Hepatic stellate cell (primary cell): ENCODE measurements around the gene ABHD1.
A peak's percentile ranks its signal among the peaks of the same experiment; 100 is the strongest.
"Not testable (repeated sequence)": the region's sequence is repeated elsewhere in the genome, so short reads cannot be mapped to it uniquely, and the experiment has no call there.

Experiments used
- DNase-seq: peaks from one replicate; pipeline ENCODE4 v3.0.0; 2011; ENCODE audit warnings: low spot score

The ABHD1 gene

DNA sequence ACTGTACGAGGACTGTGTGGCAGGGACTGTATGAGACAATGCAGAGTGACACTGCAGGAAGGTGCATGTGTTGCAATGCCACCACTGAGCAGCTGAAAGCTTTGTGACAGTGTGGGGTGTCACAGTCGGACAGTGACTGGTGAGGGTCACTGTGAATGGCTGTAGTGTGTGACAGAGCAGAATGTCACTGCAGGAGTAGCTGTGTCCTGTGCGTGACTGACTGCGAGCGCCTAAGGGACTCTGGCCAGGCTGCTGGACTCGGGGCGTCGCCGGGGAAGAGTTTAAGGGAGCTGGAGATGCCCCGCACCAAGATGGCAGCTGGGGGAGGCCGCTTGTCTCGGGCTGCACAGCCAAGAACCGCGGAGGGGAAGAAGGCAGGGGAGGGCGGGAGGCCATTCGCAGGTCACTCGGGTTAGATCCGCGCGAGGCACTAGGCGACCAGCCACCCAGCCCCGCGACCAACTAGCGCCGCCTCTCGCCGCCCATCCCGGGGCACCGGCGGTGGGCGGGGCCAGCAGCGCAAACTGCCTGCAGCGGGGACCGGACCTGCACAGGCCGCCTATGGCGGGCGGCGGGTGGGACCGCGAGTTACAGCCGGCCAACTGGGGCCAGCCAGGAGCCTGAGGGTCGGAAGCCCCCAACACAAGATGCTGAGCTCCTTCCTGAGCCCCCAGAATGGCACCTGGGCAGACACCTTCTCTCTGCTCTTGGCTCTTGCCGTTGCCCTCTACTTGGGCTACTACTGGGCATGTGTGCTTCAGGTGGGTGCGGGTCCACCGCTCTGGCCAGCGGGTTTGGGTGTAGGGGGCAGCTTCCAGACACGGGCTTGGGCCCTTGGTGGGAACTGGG, at the start of gene ABHD1:
Gene ABHD1 (plus strand): TSS at position 514 of the 849 bp plus-strand sequence. CDS start 134 bp downstream, at position 648.
- DNase-seq = peak; percentile 54

DNA sequence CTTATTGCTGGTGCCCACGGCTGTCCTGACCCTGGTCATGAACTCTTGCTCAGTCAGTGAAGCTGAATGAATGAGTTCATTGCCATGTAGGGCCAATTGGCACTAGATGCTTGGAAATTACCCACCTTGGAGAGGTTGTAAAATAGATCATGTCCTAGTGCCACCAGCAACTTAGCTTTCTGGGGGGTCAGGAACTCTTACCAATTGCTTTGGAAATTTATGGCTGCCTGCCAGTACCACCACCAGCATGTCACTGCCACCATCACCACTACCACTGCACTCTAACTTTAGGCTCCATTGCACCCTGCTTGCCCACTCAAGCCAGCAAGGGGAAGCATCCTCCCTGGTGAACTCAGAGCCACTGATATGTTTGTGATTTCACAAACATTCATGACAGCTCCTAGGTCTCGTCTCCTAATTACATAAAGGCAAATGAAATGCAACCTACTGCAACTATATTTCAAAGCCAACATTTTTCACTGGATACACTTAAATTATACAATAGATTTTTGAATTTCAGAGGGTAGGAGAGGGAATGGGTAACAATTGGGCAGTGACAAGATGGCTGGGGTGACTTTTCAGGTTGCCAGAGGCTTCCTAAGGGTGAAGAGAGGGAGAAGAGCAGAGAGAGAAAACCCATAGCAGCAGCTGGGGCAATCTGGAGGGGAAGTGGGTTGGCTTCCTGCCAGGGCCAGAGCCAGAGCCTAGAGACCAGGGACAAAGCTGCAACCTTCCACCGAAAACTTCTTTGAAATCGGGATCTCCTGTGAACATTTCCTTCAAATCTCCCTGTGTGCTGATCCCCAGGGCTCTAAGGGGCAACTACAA, 48.7 kb upstream of the ABHD1 start:
- no peak for DNase-seq

- DNase-seq = not testable (repeated sequence)
These were observed 48.1 kb upstream of the ABHD1 start for GRCh38 chr2:27075566-27075871.

- no peak for DNase-seq
These were observed 47.3 kb upstream of the ABHD1 start for GRCh38 chr2:27076323-27076722.

- no peak for DNase-seq
These were observed 46.4 kb upstream of the ABHD1 start for GRCh38 chr2:27077231-27077630.

DNA sequence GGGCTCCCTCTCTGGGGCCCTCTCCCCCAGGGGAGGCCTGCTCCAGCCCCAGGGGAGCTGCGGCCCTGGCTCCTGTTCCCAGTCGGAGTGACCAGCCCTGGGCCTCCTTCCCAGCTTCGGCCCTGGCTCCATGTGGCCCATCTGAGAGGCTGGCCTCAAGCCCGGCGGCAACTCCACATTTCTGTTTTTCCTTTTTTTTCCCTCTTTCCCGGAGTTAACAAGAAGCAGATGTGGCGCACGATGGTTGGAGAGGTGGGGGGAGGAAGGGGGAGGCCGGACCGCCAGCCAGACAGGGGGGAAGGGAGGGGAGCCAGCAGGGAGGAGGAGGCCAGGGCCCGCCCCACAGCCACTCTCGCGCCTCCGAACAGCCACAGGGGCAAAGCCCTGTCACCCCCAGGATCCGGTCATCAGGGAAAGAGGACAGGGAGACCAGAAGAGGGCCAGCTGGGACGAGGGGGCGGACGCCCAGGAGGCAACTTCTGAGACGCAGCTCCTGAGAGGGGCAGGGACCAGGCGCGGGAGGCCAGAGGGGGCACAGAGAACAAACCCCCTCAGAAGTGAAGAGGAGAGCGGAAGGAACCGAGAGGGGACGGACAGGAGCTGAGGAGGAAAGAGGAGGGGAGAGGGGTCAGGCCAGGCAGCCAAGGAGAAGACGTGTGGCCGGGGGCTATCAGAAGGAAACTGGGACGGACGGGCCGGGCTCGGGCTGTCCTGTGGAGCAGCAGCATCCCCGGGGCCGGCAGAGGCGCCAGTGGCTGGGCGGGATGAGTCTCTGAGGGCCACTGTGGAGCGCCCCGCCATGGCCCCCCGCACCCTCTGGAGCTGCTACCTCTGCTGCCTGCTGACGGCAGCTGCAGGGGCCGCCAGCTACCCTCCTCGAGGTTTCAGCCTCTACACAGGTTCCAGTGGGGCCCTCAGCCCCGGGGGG, 45.1 kb upstream of the ABHD1 start, which contains the start of gene EMILIN1:
Gene EMILIN1 (plus strand): TSS at position 349 of the 928 bp plus-strand sequence. CDS start 451 bp downstream, at position 800.
- peak; percentile 91 for DNase-seq

- DNase-seq = peak; percentile 55
These were observed 44.1 kb upstream of the ABHD1 start for GRCh38 chr2:27079233-27080139.

DNA sequence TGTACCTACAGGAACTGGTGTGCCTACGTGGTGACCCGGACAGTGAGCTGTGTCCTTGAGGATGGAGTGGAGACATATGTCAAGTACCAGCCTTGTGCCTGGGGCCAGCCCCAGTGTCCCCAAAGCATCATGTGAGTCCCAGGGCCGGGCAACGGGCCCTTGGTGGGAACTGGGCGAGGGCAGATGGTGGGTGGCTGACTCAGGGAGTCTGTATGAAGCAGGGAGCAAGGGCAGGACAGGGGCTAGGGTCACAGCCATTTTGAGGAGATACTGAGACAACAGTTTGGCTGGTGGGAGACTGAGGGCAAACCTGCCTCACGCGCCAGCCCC, 43.5 kb upstream of the ABHD1 start:
- no peak for DNase-seq

DNA sequence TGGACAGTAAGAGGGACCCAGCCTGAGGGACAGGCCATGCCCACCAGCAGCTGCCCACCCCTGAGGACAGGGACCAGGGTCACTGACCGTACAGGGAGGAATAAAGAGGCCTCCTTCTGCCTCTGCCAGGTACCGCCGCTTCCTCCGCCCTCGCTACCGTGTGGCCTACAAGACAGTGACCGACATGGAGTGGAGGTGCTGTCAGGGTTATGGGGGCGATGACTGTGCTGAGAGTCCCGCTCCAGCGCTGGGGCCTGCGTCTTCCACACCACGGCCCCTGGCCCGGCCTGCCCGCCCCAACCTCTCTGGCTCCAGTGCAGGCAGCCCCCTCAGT, 43.0 kb upstream of the ABHD1 start:
- DNase-seq = no peak

- no peak for DNase-seq
These were observed 41.4 kb upstream of the ABHD1 start for GRCh38 chr2:27081984-27082772.

DNA sequence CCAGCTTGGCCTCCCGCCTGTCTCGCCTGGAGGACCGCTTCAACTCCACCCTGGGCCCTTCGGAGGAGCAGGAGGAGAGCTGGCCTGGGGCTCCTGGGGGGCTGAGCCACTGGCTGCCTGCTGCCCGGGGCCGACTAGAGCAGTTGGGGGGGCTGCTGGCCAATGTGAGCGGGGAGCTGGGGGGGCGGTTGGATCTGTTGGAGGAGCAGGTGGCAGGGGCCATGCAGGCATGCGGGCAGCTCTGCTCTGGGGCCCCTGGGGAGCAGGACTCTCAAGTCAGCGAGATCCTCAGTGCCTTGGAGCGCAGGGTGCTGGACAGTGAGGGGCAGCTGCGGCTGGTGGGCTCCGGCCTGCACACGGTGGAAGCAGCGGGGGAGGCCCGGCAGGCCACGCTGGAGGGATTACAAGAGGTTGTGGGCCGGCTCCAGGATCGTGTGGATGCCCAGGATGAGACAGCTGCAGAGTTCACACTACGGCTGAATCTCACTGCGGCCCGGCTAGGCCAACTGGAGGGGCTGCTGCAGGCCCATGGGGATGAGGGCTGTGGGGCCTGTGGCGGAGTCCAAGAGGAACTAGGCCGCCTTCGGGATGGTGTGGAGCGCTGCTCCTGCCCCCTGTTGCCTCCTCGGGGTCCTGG, 40.7 kb upstream of the ABHD1 start:
- no peak for DNase-seq

DNA sequence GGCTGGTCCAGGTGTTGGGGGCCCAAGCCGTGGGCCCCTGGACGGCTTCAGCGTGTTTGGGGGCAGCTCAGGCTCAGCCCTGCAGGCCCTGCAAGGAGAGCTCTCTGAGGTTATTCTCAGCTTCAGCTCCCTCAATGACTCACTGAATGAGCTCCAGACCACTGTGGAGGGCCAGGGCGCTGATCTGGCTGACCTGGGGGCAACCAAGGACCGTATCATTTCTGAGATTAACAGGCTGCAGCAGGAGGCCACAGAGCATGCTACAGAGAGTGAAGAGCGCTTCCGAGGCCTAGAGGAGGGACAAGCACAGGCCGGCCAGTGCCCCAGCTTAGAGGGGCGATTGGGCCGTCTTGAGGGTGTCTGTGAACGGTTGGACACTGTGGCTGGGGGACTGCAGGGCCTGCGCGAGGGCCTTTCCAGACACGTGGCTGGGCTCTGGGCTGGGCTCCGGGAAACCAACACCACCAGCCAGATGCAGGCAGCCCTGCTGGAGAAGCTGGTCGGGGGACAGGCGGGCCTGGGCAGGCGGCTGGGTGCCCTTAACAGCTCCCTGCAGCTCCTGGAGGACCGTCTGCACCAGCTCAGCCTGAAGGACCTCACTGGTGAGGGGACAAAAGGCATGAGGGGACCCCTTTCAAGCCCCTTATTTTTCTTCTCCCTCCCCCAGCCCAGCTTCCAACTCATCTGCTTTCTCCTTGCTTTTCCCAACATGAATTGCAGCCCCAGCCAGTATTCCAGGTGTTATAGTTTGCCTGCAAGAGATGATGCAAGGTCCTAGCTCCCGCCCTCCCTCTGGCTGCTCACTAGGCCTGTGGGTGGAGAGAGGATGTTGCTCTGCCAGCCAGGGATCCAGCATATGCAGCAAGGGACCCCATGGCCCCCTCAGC, 40.0 kb upstream of the ABHD1 start:
- no peak for DNase-seq

DNA sequence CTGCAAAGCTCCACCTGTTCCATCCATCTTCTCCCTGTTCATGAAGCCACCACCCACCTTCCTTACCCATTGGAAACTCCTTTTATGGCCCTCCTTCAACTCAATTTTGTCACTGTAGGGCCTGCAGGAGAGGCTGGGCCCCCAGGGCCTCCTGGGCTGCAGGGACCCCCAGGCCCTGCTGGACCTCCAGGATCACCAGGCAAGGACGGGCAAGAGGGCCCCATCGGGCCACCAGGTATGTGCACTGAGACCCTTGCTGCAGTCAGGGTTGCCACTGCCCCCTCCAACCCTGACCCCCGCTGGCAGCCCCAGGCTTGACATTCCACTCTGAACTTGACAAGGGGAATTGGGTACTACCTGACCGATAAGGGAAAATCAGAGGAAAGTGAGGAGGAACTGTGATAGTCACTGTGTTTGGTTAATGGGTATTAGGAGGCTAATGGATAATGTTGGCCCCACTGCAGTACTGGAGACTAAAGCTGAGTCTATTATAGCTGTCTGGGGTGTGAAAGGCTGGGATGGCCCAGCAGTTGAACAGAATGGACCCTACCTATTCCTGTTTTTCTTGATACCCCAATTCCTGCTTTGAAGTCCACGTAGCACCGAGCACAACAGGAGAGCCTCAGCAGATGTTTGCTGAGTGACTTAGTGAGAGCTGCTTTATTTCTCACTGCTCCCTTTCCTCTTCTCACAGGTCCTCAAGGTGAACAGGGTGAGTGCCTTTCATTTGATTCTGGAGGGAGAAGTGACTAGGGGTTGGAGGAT, 39.1 kb upstream of the ABHD1 start:
- DNase-seq = no peak

- DNase-seq = no peak
These were observed 38.4 kb upstream of the ABHD1 start for GRCh38 chr2:27085062-27085672.

DNA sequence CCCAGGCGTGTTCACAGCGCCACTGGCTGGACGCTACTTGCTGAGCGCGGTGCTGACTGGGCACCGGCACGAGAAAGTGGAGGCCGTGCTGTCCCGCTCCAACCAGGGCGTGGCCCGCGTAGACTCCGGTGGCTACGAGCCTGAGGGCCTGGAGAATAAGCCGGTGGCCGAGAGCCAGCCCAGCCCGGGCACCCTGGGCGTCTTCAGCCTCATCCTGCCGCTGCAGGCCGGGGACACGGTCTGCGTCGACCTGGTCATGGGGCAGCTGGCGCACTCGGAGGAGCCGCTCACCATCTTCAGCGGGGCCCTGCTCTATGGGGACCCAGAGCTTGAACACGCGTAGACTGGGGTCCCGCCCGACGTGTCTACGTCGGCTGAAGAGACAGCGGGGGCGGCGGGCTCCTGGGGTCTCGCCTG, 37.9 kb upstream of the ABHD1 start:
- peak; percentile 60 for DNase-seq

- DNase-seq = peak; percentile 97
These were observed 37.4 kb upstream of the ABHD1 start for GRCh38 chr2:27086090-27086723.
